Neural cell (in vitro differentiated cells): ENCODE measurements around the gene ARL2BP. TPM values are rescaled to one million over a fixed set of nuclear protein-coding genes. Genes with fewer than 3 reads are reported as not detected.

Experiments used
- H2AFZ ChIP-seq: fragments of 200-600, 300-800 bp; sonication (generic), shearing (Covaris generic); 2 replicates; pipeline ENCODE4 v1.6.0; 2014; ENCODE audit warnings: low read depth, mild to moderate bottlenecking, antibody characterized with exemption, low read length, moderate library complexity
- H3F3A ChIP-seq: fragments of 200-600 bp; shearing (Covaris generic); 2 replicates; pipeline ENCODE4 v1.6.1; 2016; ENCODE audit warnings: mild to moderate bottlenecking, moderate library complexity, mixed read lengths, antibody characterized with exemption, low read length; ENCODE audit not compliant: insufficient read depth, poor library complexity, severe bottlenecking
- H3K27ac ChIP-seq: fragments of 200-600, 300-800 bp; sonication (generic), shearing (Covaris generic); 2 replicates; pipeline ENCODE4 v1.5.1; 2014; ENCODE audit warnings: mild to moderate bottlenecking, low read length, moderate library complexity
- H3K27me3 ChIP-seq: fragments of 300-800, 200-600 bp; sonication (generic), shearing (Covaris generic); 2 replicates; pipeline ENCODE4 v1.6.0; 2014; ENCODE audit warnings: mild to moderate bottlenecking, low read depth, low read length, moderate library complexity; ENCODE audit not compliant: insufficient read depth
- H3K36me3 ChIP-seq: fragments of 300-800, 200-600 bp; sonication (generic), shearing (Covaris generic); 2 replicates; pipeline ENCODE4 v1.5.1; 2014; ENCODE audit warnings: mild to moderate bottlenecking, antibody characterized with exemption, low read length, moderate library complexity; ENCODE audit not compliant: insufficient read depth
- H3K4me2 ChIP-seq: fragments of 300-800, 200-600 bp; sonication (generic), shearing (Covaris generic); 2 replicates; pipeline ENCODE4 v1.6.0; 2014; ENCODE audit warnings: mild to moderate bottlenecking, low read length
- H3K4me3 ChIP-seq: fragments of 300-800, 200-600 bp; sonication (generic), shearing (Covaris generic); 2 replicates; pipeline ENCODE4 v1.5.1; 2014; ENCODE audit warnings: mild to moderate bottlenecking, low read length, moderate library complexity
- H3K79me2 ChIP-seq: fragments of 200-600 bp; shearing (Covaris generic); replicated peaks from 2 replicates; pipeline ENCODE4 v1.6.0; 2014; ENCODE audit warnings: mild to moderate bottlenecking, low read length, moderate library complexity; ENCODE audit not compliant: insufficient read depth
- H3K9ac ChIP-seq: fragments of 300-800, 200-600 bp; sonication (generic), shearing (Covaris generic); 2 replicates; pipeline ENCODE4 v1.6.1; 2016; ENCODE audit warnings: mild to moderate bottlenecking, low read length, mixed read lengths
- H3K9me2 ChIP-seq: fragments of 200-600 bp; shearing (Covaris generic); 2 replicates; pipeline ENCODE4 v1.6.1; 2016; ENCODE audit warnings: mild to moderate bottlenecking, low read length, mixed read lengths; ENCODE audit not compliant: insufficient read depth
- H3K9me3 ChIP-seq: fragments of 200-600, 300-800 bp; sonication (generic), shearing (Covaris generic); 2 replicates; pipeline ENCODE4 v1.6.1; 2016; ENCODE audit warnings: mild to moderate bottlenecking, mixed run types, low read length, moderate library complexity, mixed read lengths
- H4K20me1 ChIP-seq: fragments of 200-600 bp; shearing (Covaris generic); 2 replicates; pipeline ENCODE4 v1.6.1; 2016; ENCODE audit warnings: mild to moderate bottlenecking, mixed run types; ENCODE audit not compliant: insufficient read depth
- EP300 ChIP-seq: fragments of 450-650 bp; conservative IDR thresholded peaks from 2 replicates; pipeline ENCODE4 v1.6.1; 2014; ENCODE audit warnings: antibody characterized with exemption, mild to moderate bottlenecking, moderate library complexity; ENCODE audit not compliant: poor library complexity, severe bottlenecking
- EZH2 ChIP-seq: fragments of 200-600, 300-800 bp; shearing (Covaris generic), sonication (generic); IDR thresholded peaks from 2 replicates; pipeline ENCODE4 v1.6.1; 2014; ENCODE audit warnings: antibody characterized with exemption, low read length, borderline replicate concordance, mild to moderate bottlenecking; ENCODE audit not compliant: insufficient read depth, poor library complexity, severe bottlenecking
- MXI1 ChIP-seq: fragments of 450-650 bp; conservative IDR thresholded peaks from 2 replicates; pipeline ENCODE4 v1.6.1; 2014; ENCODE audit warnings: antibody characterized with exemption, mild to moderate bottlenecking; ENCODE audit not compliant: poor library complexity, severe bottlenecking
- POLR2AphosphoS5 ChIP-seq: IDR thresholded peaks from 2 replicates; pipeline ENCODE4 v1.6.1; 2012
- RAD21 ChIP-seq: fragments of 450-650 bp; conservative IDR thresholded peaks from 2 replicates; pipeline ENCODE4 v1.6.1; 2014; ENCODE audit warnings: antibody characterized with exemption, mild to moderate bottlenecking, moderate library complexity
- REST ChIP-seq: IDR thresholded peaks from 2 replicates; pipeline ENCODE4 v1.6.1; 2012; ENCODE audit warnings: borderline replicate concordance
- SMC3 ChIP-seq: fragments of 450-650 bp; conservative IDR thresholded peaks from 2 replicates; pipeline ENCODE4 v1.6.1; 2014; ENCODE audit warnings: antibody characterized with exemption, mild to moderate bottlenecking, moderate library complexity; ENCODE audit not compliant: poor library complexity
- TAF1 ChIP-seq: IDR thresholded peaks from 2 replicates; pipeline ENCODE4 v1.6.1; 2012; ENCODE audit warnings: low read depth
- polyA plus RNA-seq: library from polyadenylated mRNA; depleted of rRNA; stranded (reverse); fragments of >200 nt; gene quantifications from 2 replicates; pipeline ENCODE4 v1.2.3, GENCODE V29; 2014
- TF ChIP-seq, protein P1 (sequence below): fragments of 450-650 bp; IDR thresholded peaks from 2 replicates; pipeline ENCODE4 v1.5.1; 2014; ENCODE audit warnings: antibody characterized with exemption, mild to moderate bottlenecking, moderate library complexity; ENCODE audit not compliant: poor library complexity, severe bottlenecking

The ARL2BP gene
- polyA plus RNA-seq, 1 donor from 2014 or later, result 153 TPM

DNA sequence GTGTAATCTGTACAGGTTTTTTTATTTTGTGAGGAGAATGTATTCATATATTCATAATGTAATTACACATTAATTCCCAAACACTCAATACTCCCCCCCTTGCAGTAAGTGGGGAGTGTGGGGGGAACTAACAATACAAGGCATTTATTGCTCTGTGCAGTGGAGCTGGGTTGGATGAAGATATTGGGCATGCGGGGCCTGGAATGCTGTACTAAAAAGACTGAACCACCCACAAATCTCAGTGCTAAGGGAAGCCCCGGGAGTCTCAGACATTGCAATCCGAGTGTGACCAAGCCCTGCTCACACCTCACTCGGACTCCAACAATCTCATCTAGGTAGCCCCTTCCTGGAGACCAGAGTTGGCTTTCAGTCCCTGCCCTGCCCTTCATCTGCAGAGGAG, 33.4 kb downstream of the ARL2BP start:
- no peaks in the 10 kb centered on the region for H4K20me1 ChIP-seq
- no peak overlapping the region for H2AFZ ChIP-seq
- no peak overlapping the region for H3K4me3 ChIP-seq
- H3K27me3 ChIP-seq, result peaks cover 12% of the 10 kb centered on the region
- TF ChIP-seq, protein P1, sequence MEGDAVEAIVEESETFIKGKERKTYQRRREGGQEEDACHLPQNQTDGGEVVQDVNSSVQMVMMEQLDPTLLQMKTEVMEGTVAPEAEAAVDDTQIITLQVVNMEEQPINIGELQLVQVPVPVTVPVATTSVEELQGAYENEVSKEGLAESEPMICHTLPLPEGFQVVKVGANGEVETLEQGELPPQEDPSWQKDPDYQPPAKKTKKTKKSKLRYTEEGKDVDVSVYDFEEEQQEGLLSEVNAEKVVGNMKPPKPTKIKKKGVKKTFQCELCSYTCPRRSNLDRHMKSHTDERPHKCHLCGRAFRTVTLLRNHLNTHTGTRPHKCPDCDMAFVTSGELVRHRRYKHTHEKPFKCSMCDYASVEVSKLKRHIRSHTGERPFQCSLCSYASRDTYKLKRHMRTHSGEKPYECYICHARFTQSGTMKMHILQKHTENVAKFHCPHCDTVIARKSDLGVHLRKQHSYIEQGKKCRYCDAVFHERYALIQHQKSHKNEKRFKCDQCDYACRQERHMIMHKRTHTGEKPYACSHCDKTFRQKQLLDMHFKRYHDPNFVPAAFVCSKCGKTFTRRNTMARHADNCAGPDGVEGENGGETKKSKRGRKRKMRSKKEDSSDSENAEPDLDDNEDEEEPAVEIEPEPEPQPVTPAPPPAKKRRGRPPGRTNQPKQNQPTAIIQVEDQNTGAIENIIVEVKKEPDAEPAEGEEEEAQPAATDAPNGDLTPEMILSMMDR, result no peak
- no peak for TF ChIP-seq POLR2AphosphoS5
- no peak for TF ChIP-seq REST
- TF ChIP-seq EP300, result no peak
- no peak for TF ChIP-seq RAD21
- TF ChIP-seq EZH2, result no peak
- TF ChIP-seq SMC3, result no peak
- TF ChIP-seq TAF1, result no peak
- no peak for TF ChIP-seq MXI1
- H3F3A ChIP-seq, result no peaks in the 10 kb centered on the region
- no peaks in the 10 kb centered on the region for H3K79me2 ChIP-seq
- no peaks in the 10 kb centered on the region for H3K36me3 ChIP-seq
- no peak overlapping the region for H3K27ac ChIP-seq
- no peak overlapping the region for H3K4me2 ChIP-seq
- H3K9me2 ChIP-seq, result no peaks in the 10 kb centered on the region
- no peaks in the 10 kb centered on the region for H3K9me3 ChIP-seq
- no peak overlapping the region for H3K9ac ChIP-seq

DNA sequence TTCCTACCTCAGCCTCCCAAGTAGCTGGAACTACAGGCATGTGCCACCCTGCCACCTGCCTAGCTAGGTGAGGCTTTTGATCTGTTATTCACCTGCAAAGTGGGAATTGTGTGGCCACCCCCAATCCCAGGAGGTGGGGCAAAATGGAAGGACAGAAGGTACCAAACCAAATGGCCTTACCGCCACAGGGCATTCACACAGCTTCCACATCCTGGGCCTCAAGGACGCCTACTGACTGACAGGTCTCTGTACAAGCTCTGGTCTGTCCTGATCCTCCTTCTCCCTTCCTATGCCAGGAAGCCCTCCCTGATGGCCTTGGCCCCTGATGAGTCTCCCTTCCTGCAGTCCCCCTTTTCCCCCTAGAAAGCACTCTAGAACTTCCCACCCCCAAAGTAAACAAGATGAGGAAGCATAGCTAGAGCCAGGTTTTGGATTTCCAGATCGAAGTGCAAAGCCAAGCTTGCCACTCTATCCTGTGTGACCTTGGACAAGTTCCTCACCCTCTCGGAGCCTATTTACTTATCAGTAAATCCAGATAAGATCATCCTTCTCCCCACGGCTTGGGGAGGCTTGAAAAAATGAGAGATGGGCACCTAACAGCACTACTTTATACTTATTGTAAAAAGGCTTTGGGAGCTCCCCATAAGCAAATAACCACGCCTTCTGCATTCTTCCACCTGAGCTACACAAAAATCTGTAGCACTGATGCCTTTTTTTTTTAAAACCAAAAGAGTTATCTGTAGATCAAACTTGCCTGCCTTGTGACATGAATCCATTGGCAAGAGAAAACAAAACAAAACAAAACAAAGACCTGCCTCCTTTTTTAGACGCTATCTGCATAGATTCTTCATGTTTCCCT, 35.0 kb downstream of the ARL2BP start:
- Histone ChIP-seq H2AFZ (no peak overlapping the region), H3K79me2 (no peaks in the 10 kb centered on the region), H3K27me3 (peaks cover 27% of the 10 kb centered on the region), H3F3A (no peaks in the 10 kb centered on the region), H3K36me3 (no peaks in the 10 kb centered on the region), H3K9me2 (no peaks in the 10 kb centered on the region), H3K4me3 (no peak overlapping the region), H4K20me1 (no peaks in the 10 kb centered on the region), H3K9me3 (no peaks in the 10 kb centered on the region), H3K9ac (no peak overlapping the region), H3K4me2 (no peak overlapping the region), H3K27ac (no peak overlapping the region)
- TF ChIP-seq, protein P1, result no peak
- TF ChIP-seq REST (no peak), EZH2 (no peak), POLR2AphosphoS5 (no peak), TAF1 (no peak), EP300 (no peak)
